ENCODE results near the gene LMBR1L. TPM values are rescaled to one million over a fixed set of nuclear protein-coding genes. Genes with fewer than 3 reads are reported as not detected.

LMBR1L gene
- polyA plus RNA-seq, 1 donor from 2014 or later: 344 TPM

GRCh38 chr12:49048953-49049352 lies 61.7 kb downstream of the LMBR1L start:
- Histone ChIP-seq H3K79me2 (replicated peaks; ENCODE audit: insufficient read depth, low read length) (no peaks in the 10 kb centered on the region), H3K9me2 (ENCODE audit: insufficient read depth, low read length) (no peaks in the 10 kb centered on the region), H3K9ac (ENCODE audit: low read length) (no peak overlapping the region), H3K9me3 (ENCODE audit: low read length) (no peaks in the 10 kb centered on the region), H3K27ac (ENCODE audit: low read length) (no peak overlapping the region), H3K36me3 (ENCODE audit: insufficient read depth, low read length) (no peaks in the 10 kb centered on the region), H3K27me3 (ENCODE audit: insufficient read depth, low read depth, low read length) (no peaks in the 10 kb centered on the region), H3K4me2 (ENCODE audit: low read length) (no peak overlapping the region), H2AFZ (ENCODE audit: low read depth, low read length) (no peak overlapping the region), H3K4me3 (ENCODE audit: low read length) (no peak overlapping the region), H3F3A (ENCODE audit: insufficient read depth, low read length, poor library complexity, severe bottlenecking) (no peaks in the 10 kb centered on the region), H4K20me1 (ENCODE audit: insufficient read depth) (no peaks in the 10 kb centered on the region)
- TF ChIP-seq MXI1 (conservative IDR thresholded peaks at IDR 0.05; ENCODE audit: poor library complexity, severe bottlenecking) (no peak), POLR2AphosphoS5 (IDR thresholded peaks at IDR 0.05) (no peak), RAD21 (conservative IDR thresholded peaks at IDR 0.05) (no peak), CTCF (IDR thresholded peaks at IDR 0.05; ENCODE audit: poor library complexity, severe bottlenecking) (no peak)

Small RNA genes within 50 kb of the gene (small RNA-seq; reads per million reads assigned to genes)
- 0 to 1.2 (median 0) reads per million in 3 experiments for gene RF00019

Other genes starting within 250 kb of the LMBR1L start
- 1.3 and 5.8 TPM in 2 replicates for gene RND1, start 245.0 kb downstream of the LMBR1L start, polyA plus RNA-seq
- gene FKBP11, start 185.4 kb downstream of the LMBR1L start, polyA plus RNA-seq: 24.5 and 24.9 TPM in 2 replicates
- 114 TPM in 2 replicates for gene ARF3, start 153.4 kb downstream of the LMBR1L start, polyA plus RNA-seq
- 0.92 and 1.2 TPM in 2 replicates for gene WNT10B, start 139.1 kb downstream of the LMBR1L start, polyA plus RNA-seq
- gene WNT1, start 132.5 kb downstream of the LMBR1L start, polyA plus RNA-seq: not detected in 2 replicates
- 0.20 and 0.51 TPM in 2 replicates for gene DDN, start 111.5 kb downstream of the LMBR1L start, polyA plus RNA-seq
- 69.0 and 71.0 TPM in 2 replicates for gene PRKAG1, start 92.1 kb downstream of the LMBR1L start, polyA plus RNA-seq
- gene KMT2D, start 50.1 kb downstream of the LMBR1L start, polyA plus RNA-seq: 14.1 and 15.8 TPM in 2 replicates
- 0.68 TPM in 1 of 2 replicates, not detected in the other for gene RHEBL1, start 40.9 kb downstream of the LMBR1L start, polyA plus RNA-seq
- 0.28 and 0.66 TPM in 2 replicates for gene DHH, start 16.0 kb downstream of the LMBR1L start, polyA plus RNA-seq
- 573 and 605 TPM in 2 replicates for gene TUBA1B, start 20.5 kb upstream of the LMBR1L start, polyA plus RNA-seq
- gene TUBA1A, start 78.2 kb upstream of the LMBR1L start, polyA plus RNA-seq: 14,333 and 15,501 TPM in 2 replicates
- gene TUBA1C, start 154.2 kb upstream of the LMBR1L start, polyA plus RNA-seq: 56.2 and 63.0 TPM in 2 replicates
- not detected in 2 replicates for gene PRPH, start 184.3 kb upstream of the LMBR1L start, polyA plus RNA-seq
- 0.26 and 1.3 TPM in 2 replicates for gene TROAP, start 212.4 kb upstream of the LMBR1L start, polyA plus RNA-seq
- 13.7 and 15.4 TPM in 2 replicates for gene C1QL4, start 226.3 kb upstream of the LMBR1L start, polyA plus RNA-seq
- gene DNAJC22, start 236.0 kb upstream of the LMBR1L start, polyA plus RNA-seq: 0.54 and 1.1 TPM in 2 replicates

All from neural cell (in vitro differentiated cells).